MM.1S (cell line): Measurements from ENCODE around the gene BARX2.

Experiments used
- DNase-seq: peaks from one replicate; pipeline ENCODE4 v3.0.0-alpha.2; 2015
- H2AFZ ChIP-seq: fragments of 300-600 bp; sonication (generic); 2 replicates; pipeline ENCODE4 v1.6.0; 2016; ENCODE audit warnings: antibody characterized with exemption, low read length
- H3F3A ChIP-seq: fragments of 300-600 bp; sonication (generic); 2 replicates; pipeline ENCODE4 v1.6.1; 2016; ENCODE audit warnings: mild to moderate bottlenecking, antibody characterized with exemption, low read length, moderate library complexity, mixed read lengths; ENCODE audit not compliant: insufficient read depth
- H3K27ac ChIP-seq: fragments of 300-600 bp; sonication (generic); 2 replicates; pipeline ENCODE4 v1.5.1; 2016; ENCODE audit warnings: mild to moderate bottlenecking, low read length
- H3K27me3 ChIP-seq: fragments of 300-600 bp; sonication (generic); replicated peaks from 2 replicates; pipeline ENCODE4 v1.6.0; 2016; ENCODE audit warnings: low read length; ENCODE audit not compliant: insufficient read depth
- H3K36me3 ChIP-seq: fragments of 300-600 bp; sonication (generic); replicated peaks from 2 replicates; pipeline ENCODE4 v1.6.1; 2016; ENCODE audit warnings: mild to moderate bottlenecking, low read length, mixed read lengths; ENCODE audit not compliant: insufficient read depth
- H3K4me1 ChIP-seq: fragments of 300-600 bp; sonication (generic); 2 replicates; pipeline ENCODE4 v1.6.1; 2016; ENCODE audit warnings: low read length, mixed read lengths
- H3K4me2 ChIP-seq: fragments of 300-600 bp; sonication (generic); 2 replicates; pipeline ENCODE4 v1.6.0; 2016; ENCODE audit warnings: low read depth, low read length
- H3K4me3 ChIP-seq: fragments of 300-600 bp; sonication (generic); 2 replicates; pipeline ENCODE4 v1.5.1; 2016; ENCODE audit warnings: low read length, mixed read lengths
- H3K79me2 ChIP-seq: fragments of 300-600 bp; sonication (generic); 2 replicates; pipeline ENCODE4 v1.6.1; 2016; ENCODE audit warnings: mixed run types, low read length, mixed read lengths
- H3K9ac ChIP-seq: fragments of 300-600 bp; sonication (generic); 2 replicates; pipeline ENCODE4 v1.6.1; 2016; ENCODE audit warnings: low read length, mixed read lengths
- H3K9me2 ChIP-seq: fragments of 300-600 bp; sonication (generic); replicated peaks from 2 replicates; pipeline ENCODE4 v1.6.1; 2016; ENCODE audit warnings: mild to moderate bottlenecking, low read length, mixed read lengths; ENCODE audit not compliant: insufficient read depth
- H3K9me3 ChIP-seq: fragments of 300-600 bp; sonication (generic); replicated peaks from 2 replicates; pipeline ENCODE4 v1.6.1; 2016; ENCODE audit warnings: mild to moderate bottlenecking, low read length, mixed read lengths; ENCODE audit not compliant: insufficient read depth
- H4K20me1 ChIP-seq: fragments of 300-600 bp; sonication (generic); 2 replicates; pipeline ENCODE4 v1.6.1; 2016; ENCODE audit warnings: mild to moderate bottlenecking, low read length, moderate library complexity, mixed read lengths; ENCODE audit not compliant: insufficient read depth
- CTCF ChIP-seq: fragments of 300-600 bp; sonication (generic); IDR thresholded peaks from 2 replicates; pipeline ENCODE4 v1.5.1; 2016; ENCODE audit warnings: antibody characterized with exemption, low read length, mixed read lengths
- EZH2 ChIP-seq: fragments of 300-600 bp; sonication (generic); optimal IDR thresholded peaks from 2 replicates; pipeline ENCODE3; 2017; ENCODE audit warnings: low read depth, mild to moderate bottlenecking, antibody characterized with exemption, low read length, mixed read lengths
- EZH2phosphoT487 ChIP-seq: fragments of 300-600 bp; sonication (generic); IDR thresholded peaks from 2 replicates; pipeline ENCODE4 v1.6.1; 2018; ENCODE audit warnings: antibody characterized with exemption, low read length

The BARX2 gene

GRCh38 chr11:129444274-129444673 is 68.6 kb downstream of the BARX2 start:
- H3K9me3 ChIP-seq: no peaks in the 10 kb centered on the region

GRCh38 chr11:129445226-129445625 is 69.6 kb downstream of the BARX2 start:
- no peaks in the 10 kb centered on the region; the same call in 1 of the 2 replicates for H4K20me1 ChIP-seq
- no peaks in the 10 kb centered on the region for H3K9me2 ChIP-seq
- H3K4me2 ChIP-seq: no peak overlapping the region
- peaks cover 27% of the 10 kb centered on the region for H3K36me3 ChIP-seq
- H3K27ac ChIP-seq: no peak overlapping the region; the same call in 1 of the 2 replicates
- DNase-seq: no peak
- H3K9ac ChIP-seq: no peak overlapping the region
- H3K79me2 ChIP-seq: peaks cover 96% of the 10 kb centered on the region
- TF ChIP-seq CTCF (no peak), EZH2 (no peak), EZH2phosphoT487 (no peak)
- H3K27me3 ChIP-seq: no peaks in the 10 kb centered on the region
- H3K4me1 ChIP-seq: no peaks in the 10 kb centered on the region
- no peaks in the 10 kb centered on the region for H3K9me3 ChIP-seq
- no peaks in the 10 kb centered on the region for H3F3A ChIP-seq
- no peak overlapping the region for H2AFZ ChIP-seq
- no peak overlapping the region for H3K4me3 ChIP-seq

More at GRCh38 chr11:129444274-129444673, 68.6 kb downstream of the BARX2 start:
- H3K79me2 ChIP-seq: peaks cover 96% of the 10 kb centered on the region
- H3K4me1 ChIP-seq: no peaks in the 10 kb centered on the region
- H3K4me2 ChIP-seq: no peak overlapping the region
- H3K4me3 ChIP-seq: no peak overlapping the region
- H3K27ac ChIP-seq: no peak overlapping the region
- DNase-seq: no peak
- H3K9me2 ChIP-seq: no peaks in the 10 kb centered on the region
- H3K27me3 ChIP-seq: no peaks in the 10 kb centered on the region
- no peak overlapping the region for H2AFZ ChIP-seq
- H3F3A ChIP-seq: no peaks in the 10 kb centered on the region
- no peak overlapping the region for H3K9ac ChIP-seq
- H4K20me1 ChIP-seq: no peaks in the 10 kb centered on the region; the same call in 1 of the 2 replicates
- TF ChIP-seq EZH2phosphoT487 (no peak), CTCF (no peak), EZH2 (no peak)
- H3K36me3 ChIP-seq: peaks cover 24% of the 10 kb centered on the region

GRCh38 chr11:129446572-129446971 is 70.9 kb downstream of the BARX2 start:
- TF ChIP-seq EZH2phosphoT487: no peak
- TF ChIP-seq CTCF: no peak
- no peak for TF ChIP-seq EZH2
- H3K9me3 ChIP-seq: no peaks in the 10 kb centered on the region
- peaks cover 91% of the 10 kb centered on the region for H3K79me2 ChIP-seq
- H3K4me1 ChIP-seq: no peaks in the 10 kb centered on the region
- H3K9ac ChIP-seq: no peak overlapping the region
- H3K27ac ChIP-seq: no peak overlapping the region
- DNase-seq: no peak
- no peaks in the 10 kb centered on the region for H3K9me2 ChIP-seq
- H3K27me3 ChIP-seq: no peaks in the 10 kb centered on the region
- H3F3A ChIP-seq: no peaks in the 10 kb centered on the region
- H3K4me3 ChIP-seq: no peak overlapping the region
- H3K36me3 ChIP-seq: peaks cover 23% of the 10 kb centered on the region
- H3K4me2 ChIP-seq: no peak overlapping the region
- no peaks in the 10 kb centered on the region for H4K20me1 ChIP-seq
- no peak overlapping the region for H2AFZ ChIP-seq
